HG03378 (cell line): ENCODE results near the gene CEP72.
"Not testable (repeated sequence)": the region's sequence is repeated elsewhere in the genome, so short reads cannot be mapped to it uniquely, and the experiment has no call there.

ENCODE experiments used
- ATAC-seq: cut with Tn5 transposase; IDR thresholded peaks from one replicate; pipeline ENCODE4 v1.9.1; 2021; ENCODE audit warnings: mild to moderate bottlenecking, moderate library complexity; ENCODE audit not compliant: unreplicated experiment

The CEP72 gene

DNA sequence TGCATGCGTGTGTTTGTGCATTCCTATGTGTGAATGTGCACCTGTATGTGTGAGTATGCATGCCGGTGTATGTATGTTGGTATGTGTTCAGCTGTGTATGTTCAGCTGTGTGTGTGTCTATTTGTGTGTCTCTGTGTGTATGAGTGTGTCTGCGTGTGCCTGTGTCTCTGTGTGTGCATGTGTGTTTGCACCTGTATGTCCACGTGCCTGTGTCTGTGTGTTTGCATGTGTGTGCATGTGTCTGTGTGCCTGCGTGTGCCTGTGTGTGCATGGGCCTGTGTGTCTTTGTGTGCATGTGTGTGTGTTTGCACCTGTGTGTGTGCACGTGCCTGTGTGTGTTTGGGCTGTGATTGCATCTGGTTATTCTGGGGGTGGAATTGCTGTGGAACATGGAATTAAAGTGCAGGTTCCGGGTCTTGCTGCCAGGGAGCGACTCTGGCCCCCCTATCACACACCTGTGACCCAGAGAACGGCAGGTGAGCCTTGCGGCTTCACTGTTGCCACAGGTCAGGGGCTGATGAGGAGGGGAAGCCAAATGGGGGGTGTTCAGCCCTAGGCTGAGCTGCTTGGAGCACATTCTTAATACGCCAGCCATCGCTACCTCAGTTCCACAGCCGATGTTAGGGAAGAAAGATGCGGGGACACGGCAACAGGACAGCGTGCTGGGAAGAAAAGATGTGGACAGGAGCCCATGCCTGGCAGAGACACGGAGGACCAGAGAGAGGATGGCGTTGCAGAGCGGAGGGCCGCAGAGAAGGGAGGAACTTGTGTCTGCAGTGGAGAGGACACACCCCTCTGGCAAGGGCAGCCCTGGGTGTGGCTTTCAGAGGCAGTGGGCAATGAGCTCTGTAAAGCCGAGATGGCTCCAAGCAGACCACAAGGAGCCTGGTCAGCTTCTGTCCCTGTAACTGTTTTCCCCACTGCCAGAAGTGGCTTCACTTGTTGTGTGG, 84.9 kb downstream of the CEP72 start:
- ATAC-seq = not testable (repeated sequence)
